ENCODE results near the gene SNCB. TPM values are rescaled to one million over a fixed set of nuclear protein-coding genes. Genes with fewer than 3 reads are reported as not detected.
A peak's percentile ranks its signal among the peaks of the same experiment; 100 is the strongest.

SNCB gene
- total RNA-seq, result not detected

DNA sequence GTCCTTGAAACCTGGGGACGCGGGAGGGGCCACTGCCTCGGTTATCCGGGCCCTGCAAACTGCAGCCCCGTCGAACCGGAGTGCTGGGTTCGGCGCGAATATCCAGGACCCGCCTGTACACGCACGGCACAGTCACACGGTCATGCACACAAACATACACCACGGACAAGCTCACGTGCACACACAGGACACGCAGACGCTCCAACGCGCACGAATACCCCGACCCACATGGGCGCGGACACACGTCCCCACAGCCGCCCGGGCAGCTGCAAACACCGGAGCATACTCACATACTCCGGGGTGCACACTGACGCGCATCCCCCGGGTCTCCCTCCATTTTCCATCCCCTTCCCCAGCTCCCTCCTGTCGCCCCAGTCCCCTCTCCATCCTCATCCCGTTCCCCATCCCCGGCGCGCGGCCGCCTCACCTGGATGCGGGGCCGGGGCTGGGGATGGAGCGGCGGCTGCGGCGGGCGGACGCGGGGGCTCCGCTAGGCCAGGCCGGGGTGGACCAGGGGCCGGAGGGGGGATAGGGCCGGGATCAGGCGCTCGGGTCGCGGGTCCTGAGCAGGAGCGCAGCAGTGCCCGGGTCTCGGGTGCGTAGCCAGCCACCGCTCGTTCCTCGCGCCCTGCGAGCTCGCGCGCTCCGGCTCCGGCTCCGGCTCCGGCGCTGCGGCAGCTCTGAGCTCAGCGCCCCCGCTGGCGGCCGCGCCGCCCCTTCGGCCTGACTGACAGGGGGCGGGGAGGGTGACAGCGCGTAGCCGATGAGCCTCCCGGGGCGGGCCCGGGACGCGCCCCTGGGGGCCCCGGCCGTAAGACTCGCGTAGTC, at the start of gene SNCB, which contains the start of gene EIF4E1B:
TSS of gene SNCB (minus strand) at position 682 of the 828 bp plus-strand sequence. CDS start 880 bp downstream, outside the sequence.
TSS of gene EIF4E1B (plus strand) at position 823 of the 828 bp plus-strand sequence. CDS start 12,113 bp downstream, outside the sequence.
- ATAC-seq (ENCODE audit: low FRiP score) (peak; percentile 73), DNase-seq (ENCODE audit: low spot score) (no peak)
- TF ChIP-seq, protein P1, sequence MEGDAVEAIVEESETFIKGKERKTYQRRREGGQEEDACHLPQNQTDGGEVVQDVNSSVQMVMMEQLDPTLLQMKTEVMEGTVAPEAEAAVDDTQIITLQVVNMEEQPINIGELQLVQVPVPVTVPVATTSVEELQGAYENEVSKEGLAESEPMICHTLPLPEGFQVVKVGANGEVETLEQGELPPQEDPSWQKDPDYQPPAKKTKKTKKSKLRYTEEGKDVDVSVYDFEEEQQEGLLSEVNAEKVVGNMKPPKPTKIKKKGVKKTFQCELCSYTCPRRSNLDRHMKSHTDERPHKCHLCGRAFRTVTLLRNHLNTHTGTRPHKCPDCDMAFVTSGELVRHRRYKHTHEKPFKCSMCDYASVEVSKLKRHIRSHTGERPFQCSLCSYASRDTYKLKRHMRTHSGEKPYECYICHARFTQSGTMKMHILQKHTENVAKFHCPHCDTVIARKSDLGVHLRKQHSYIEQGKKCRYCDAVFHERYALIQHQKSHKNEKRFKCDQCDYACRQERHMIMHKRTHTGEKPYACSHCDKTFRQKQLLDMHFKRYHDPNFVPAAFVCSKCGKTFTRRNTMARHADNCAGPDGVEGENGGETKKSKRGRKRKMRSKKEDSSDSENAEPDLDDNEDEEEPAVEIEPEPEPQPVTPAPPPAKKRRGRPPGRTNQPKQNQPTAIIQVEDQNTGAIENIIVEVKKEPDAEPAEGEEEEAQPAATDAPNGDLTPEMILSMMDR (IDR thresholded peaks at IDR 0.05), result no peak

- no peak for ATAC-seq (ENCODE audit: low FRiP score)
Observed at GRCh38 chr5:176679365-176680225, 49.3 kb upstream of the SNCB start.

DNA sequence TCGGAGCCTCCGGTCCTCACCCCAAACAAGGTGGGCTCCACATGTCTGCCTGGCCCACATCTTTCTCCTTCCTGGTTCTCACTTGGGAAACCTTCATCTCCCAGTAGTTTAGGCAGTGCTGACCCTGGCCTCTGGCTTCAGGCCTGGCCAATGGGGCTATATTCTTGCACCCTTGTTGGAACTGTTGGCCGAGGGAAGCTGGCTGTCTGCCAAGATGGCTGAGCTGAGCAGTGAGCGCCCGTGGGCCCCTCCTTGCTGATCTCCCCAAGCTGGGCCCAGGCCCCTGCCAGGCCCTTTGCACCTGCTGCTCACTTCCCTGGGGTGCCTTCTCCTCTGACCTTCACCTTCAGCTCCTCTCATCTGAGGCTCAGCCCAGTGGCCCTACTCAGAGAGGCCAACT, 48.2 kb upstream of the SNCB start:
- TF ChIP-seq, protein P1 (IDR thresholded peaks at IDR 0.05), result no peak

More at GRCh38 chr5:176679365-176680225, 49.3 kb upstream of the SNCB start:
- DNase-seq (ENCODE audit: low spot score), result no peak
- TF ChIP-seq, protein P1 (IDR thresholded peaks at IDR 0.05), result no peak

GRCh38 chr5:176677209-176677939, 47.0 kb upstream of the SNCB start:
- DNase-seq (ENCODE audit: low spot score), result no peak
- TF ChIP-seq, protein P1 (IDR thresholded peaks at IDR 0.05), result no peak
- no peak for ATAC-seq (ENCODE audit: low FRiP score)

More for the DNA sequence above, 48.2 kb upstream of the SNCB start:
- ATAC-seq (ENCODE audit: low FRiP score), result no peak
- DNase-seq (ENCODE audit: low spot score), result no peak

DNA sequence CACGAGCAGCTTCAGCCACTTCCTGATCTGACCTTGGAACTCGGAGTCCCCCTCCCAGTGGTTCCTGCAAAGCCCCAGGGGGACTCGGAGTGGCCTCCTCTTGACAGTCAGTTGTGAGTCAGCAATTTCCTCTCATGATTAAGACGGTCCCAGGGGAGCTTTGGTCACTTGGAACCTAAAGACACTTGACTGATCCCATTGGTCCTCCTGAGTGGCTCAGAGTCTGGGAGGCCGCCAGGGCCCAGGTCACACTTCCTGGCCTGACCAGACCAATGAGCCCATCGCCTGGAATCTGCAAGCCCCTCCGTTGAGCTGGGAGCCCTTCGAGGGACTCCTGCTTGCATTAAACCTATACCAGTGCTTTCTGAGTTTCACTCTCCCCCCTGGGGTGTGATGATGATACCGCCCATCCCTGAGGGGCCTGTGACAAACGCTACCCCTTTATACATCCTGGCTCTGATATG, 46.1 kb upstream of the SNCB start:
- DNase-seq (ENCODE audit: low spot score), result no peak
- TF ChIP-seq, protein P1 (IDR thresholded peaks at IDR 0.05), result no peak
- ATAC-seq (ENCODE audit: low FRiP score), result no peak

DNA sequence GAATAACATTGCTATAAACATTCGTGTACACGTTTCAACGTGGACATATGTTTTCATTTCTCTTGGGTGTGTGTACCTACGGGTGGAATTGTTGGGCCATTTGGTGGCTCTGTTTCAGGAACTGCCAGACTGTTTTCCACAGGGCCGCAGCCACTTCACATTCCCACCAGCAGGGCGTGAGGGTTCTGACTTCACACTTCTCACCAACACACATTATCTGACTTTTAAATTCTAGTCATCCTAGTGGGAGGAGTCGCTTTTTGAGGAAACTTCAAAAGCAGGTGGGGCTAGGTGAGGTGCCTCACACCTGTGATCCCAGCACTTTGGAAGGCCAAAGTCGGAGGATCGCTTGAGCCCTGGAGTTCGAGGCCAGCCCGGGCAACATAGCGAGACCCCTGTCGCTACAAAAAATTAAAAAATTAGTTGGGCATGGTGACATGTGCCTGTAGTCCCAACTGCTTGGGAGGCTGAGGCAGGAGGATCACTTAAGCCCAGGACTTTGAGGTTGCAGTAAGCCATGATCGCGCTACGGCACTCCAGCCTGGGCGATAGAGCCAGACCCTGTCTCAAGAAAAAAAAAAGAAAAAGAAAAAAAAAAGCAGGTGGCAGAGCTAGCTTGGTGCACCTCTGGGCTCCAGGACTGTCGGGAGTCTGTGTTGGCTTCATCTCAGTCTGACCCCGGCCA, 45.5 kb upstream of the SNCB start:
- TF ChIP-seq, protein P1 (IDR thresholded peaks at IDR 0.05), result no peak
- DNase-seq (ENCODE audit: low spot score) (no peak), ATAC-seq (ENCODE audit: low FRiP score) (no peak)

All from omental fat pad (tissue), 4 donors.